Loucy (cell line): ENCODE results near the gene SLX9.

ENCODE experiments used
- EZH2phosphoT487 ChIP-seq: fragments of 200-600 bp; IDR thresholded peaks from 2 replicates; pipeline ENCODE4 v1.6.1; 2018; ENCODE audit warnings: antibody characterized with exemption, mild to moderate bottlenecking, moderate library complexity, borderline replicate concordance
- TF ChIP-seq, protein P1 (sequence below): fragments of 200-600 bp; sonication (generic); conservative IDR thresholded peaks from 2 replicates; pipeline ENCODE4 v1.5.1; 2014; ENCODE audit warnings: mild to moderate bottlenecking, antibody characterized with exemption, low read length

DNA sequence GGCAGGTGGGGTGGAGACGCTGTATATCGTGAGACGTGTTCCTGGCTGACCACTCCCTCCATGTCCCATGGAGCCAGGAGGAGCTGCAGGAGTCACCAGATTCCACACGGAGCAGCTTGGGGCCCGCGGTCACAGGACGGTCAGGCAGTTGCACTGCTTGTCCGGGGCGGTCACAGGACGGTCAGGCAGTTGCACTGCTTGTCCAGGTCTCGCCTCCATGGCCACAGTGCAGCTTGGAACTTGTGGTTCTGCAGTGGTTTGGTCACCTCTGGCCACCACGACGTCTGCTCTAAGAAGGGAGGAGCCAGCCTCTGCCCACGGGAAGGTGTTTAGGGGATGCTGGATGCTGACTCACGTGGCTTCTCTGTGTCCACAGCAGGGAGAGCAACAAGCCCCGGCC, 33.0 kb downstream of the SLX9 start:
- TF ChIP-seq, protein P1, sequence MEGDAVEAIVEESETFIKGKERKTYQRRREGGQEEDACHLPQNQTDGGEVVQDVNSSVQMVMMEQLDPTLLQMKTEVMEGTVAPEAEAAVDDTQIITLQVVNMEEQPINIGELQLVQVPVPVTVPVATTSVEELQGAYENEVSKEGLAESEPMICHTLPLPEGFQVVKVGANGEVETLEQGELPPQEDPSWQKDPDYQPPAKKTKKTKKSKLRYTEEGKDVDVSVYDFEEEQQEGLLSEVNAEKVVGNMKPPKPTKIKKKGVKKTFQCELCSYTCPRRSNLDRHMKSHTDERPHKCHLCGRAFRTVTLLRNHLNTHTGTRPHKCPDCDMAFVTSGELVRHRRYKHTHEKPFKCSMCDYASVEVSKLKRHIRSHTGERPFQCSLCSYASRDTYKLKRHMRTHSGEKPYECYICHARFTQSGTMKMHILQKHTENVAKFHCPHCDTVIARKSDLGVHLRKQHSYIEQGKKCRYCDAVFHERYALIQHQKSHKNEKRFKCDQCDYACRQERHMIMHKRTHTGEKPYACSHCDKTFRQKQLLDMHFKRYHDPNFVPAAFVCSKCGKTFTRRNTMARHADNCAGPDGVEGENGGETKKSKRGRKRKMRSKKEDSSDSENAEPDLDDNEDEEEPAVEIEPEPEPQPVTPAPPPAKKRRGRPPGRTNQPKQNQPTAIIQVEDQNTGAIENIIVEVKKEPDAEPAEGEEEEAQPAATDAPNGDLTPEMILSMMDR = no peak
- TF ChIP-seq EZH2phosphoT487 = no peak
